ENCODE data around the gene SNX2.

DNA sequence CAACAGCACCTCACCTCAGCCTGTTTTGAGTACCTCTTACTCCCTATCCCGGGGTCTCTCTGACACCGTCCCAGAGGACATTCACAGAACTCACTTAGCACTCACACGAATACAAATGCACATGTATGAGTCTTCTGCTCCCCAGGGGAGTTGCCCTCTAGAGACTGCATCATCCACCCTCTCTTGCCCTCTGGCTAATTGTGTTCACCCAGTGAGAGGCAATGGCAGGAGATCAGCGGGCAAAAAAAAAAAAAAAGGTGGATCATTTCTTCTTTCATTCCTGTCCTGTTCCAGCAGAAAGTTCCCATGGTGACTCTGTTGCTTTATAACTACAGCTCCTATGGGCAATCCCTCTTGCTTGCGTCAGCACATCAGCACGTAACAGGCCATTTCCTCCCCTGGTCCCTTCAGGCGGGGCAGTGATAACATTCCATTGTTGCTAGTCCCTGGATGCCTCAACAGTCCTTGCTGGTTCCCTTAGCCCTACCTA lies 23.5 kb upstream of the SNX2 start:
- TF ChIP-seq HDGF (IDR thresholded peaks at IDR 0.05; ENCODE audit: borderline replicate concordance) = no peak
- no peak for TF ChIP-seq ZNF384 (IDR thresholded peaks at IDR 0.05)
- TF ChIP-seq FOXM1 (IDR thresholded peaks at IDR 0.05; ENCODE audit: borderline replicate concordance) = no peak
- TF ChIP-seq ARNT (IDR thresholded peaks at IDR 0.05) = no peak
- TF ChIP-seq SUZ12 (IDR thresholded peaks at IDR 0.05) = no peak
- no peak for TF ChIP-seq FOXA1 (IDR thresholded peaks at IDR 0.05)
- TF ChIP-seq SP1 (IDR thresholded peaks at IDR 0.05) = no peak
- no peak for TF ChIP-seq CTBP1 (IDR thresholded peaks at IDR 0.05; ENCODE audit: borderline replicate concordance)
